NT2/D1 (cell line): ENCODE measurements around the gene SLC43A3.

ENCODE experiments used
- SUZ12 ChIP-seq: IDR thresholded peaks from 2 replicates; pipeline ENCODE4 v1.6.1; 2011; ENCODE audit not compliant: insufficient read length, insufficient read depth; ENCODE audit errors: extremely low read depth
- YY1 ChIP-seq: IDR thresholded peaks from 2 replicates; pipeline ENCODE4 v1.6.1; 2011; ENCODE audit not compliant: insufficient read length, insufficient read depth
- ZNF274 ChIP-seq: IDR thresholded peaks from 2 replicates; pipeline ENCODE4 v1.6.1; 2011; ENCODE audit warnings: mild to moderate bottlenecking, low read depth, low read length

DNA sequence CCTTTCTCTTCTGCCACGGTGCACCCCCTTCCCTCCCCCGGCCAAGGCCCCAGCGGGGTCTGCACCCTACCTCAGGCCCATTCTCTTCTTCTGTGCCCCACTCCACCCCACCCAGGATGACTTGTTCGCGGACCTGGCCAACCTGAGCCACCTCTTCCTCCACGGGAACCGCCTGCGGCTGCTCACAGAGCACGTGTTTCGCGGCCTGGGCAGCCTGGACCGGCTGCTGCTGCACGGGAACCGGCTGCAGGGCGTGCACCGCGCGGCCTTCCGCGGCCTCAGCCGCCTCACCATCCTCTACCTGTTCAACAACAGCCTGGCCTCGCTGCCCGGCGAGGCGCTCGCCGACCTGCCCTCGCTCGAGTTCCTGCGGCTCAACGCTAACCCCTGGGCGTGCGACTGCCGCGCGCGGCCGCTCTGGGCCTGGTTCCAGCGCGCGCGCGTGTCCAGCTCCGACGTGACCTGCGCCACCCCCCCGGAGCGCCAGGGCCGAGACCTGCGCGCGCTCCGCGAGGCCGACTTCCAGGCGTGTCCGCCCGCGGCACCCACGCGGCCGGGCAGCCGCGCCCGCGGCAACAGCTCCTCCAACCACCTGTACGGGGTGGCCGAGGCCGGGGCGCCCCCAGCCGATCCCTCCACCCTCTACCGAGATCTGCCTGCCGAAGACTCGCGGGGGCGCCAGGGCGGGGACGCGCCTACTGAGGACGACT lies 49.3 kb upstream of the SLC43A3 start:
- no peak for TF ChIP-seq YY1
- no peak for TF ChIP-seq ZNF274
- no peak for TF ChIP-seq SUZ12
